Retinal pigment epithelial cell (primary cell): Measurements from ENCODE around the gene TRIM2.

ENCODE experiments used
- DNase-seq: peaks from one replicate; pipeline ENCODE4 v3.0.0-alpha.2; 2010; ENCODE audit warnings: low read depth
- H3K4me3 ChIP-seq: 2 replicates; pipeline ENCODE4 v1.5.1; 2011; ENCODE audit warnings: mild to moderate bottlenecking, low read length, control low read depth, moderate library complexity
- CTCF ChIP-seq: conservative IDR thresholded peaks from 2 replicates; pipeline ENCODE4 v1.5.1; 2011; ENCODE audit warnings: low read depth, low read length, control low read depth, inconsistent platforms

Gene TRIM2

GRCh38 chr4:153324046-153324445, 119.8 kb downstream of the TRIM2 start:
- no peak for TF ChIP-seq CTCF
- DNase-seq = no peak
- H3K4me3 ChIP-seq = no peak overlapping the region

GRCh38 chr4:153325558-153325957, 121.3 kb downstream of the TRIM2 start:
- TF ChIP-seq CTCF = no peak
- no peak overlapping the region for H3K4me3 ChIP-seq

GRCh38 chr4:153326513-153326912, 122.3 kb downstream of the TRIM2 start:
- TF ChIP-seq CTCF = no peak
- H3K4me3 ChIP-seq = no peak overlapping the region
- DNase-seq = no peak

More at GRCh38 chr4:153325558-153325957, 121.3 kb downstream of the TRIM2 start:
- DNase-seq = no peak

GRCh38 chr4:153327247-153327646, 123.0 kb downstream of the TRIM2 start:
- no peak for TF ChIP-seq CTCF
- DNase-seq = no peak
- H3K4me3 ChIP-seq = no peak overlapping the region

GRCh38 chr4:153332936-153333335, 128.7 kb downstream of the TRIM2 start:
- H3K4me3 ChIP-seq = no peak overlapping the region
- DNase-seq = no peak
- TF ChIP-seq CTCF = no peak

- TF ChIP-seq CTCF = no peak
- DNase-seq = no peak
- H3K4me3 ChIP-seq = no peak overlapping the region
Measured at GRCh38 chr4:153333874-153334273, 129.6 kb downstream of the TRIM2 start.

GRCh38 chr4:153335665-153336064, 131.4 kb downstream of the TRIM2 start:
- no peak overlapping the region for H3K4me3 ChIP-seq
- DNase-seq = no peak
- TF ChIP-seq CTCF = no peak
